Measurements from ENCODE around the gene ITGB8. TPM values are rescaled to one million over a fixed set of nuclear protein-coding genes. Genes with fewer than 3 reads are reported as not detected.

ITGB8 gene
- total and polyA plus RNA-seq, 2 of the 4 experiments (the other 2 are of a cell fraction): 2.6 to 10.2 TPM

GRCh38 chr7:20320322-20320721, 10.4 kb upstream of the ITGB8 start:
- Histone ChIP-seq H3K79me1 (ENCODE audit: low read depth in 1 of 2, low read length in 2 of 2) (no peaks in the 10 kb centered on the region), H3K4me2 (ENCODE audit: low read depth, low read length) (no peak overlapping the region)
- no CpG with 5 or more reads among the region's 3 CpGs for WGBS, 2 experiments (ENCODE audit: extremely low coverage in 2 of 2, insufficient read length in 1 of 2)

More at GRCh38 chr7:20320322-20320721, 10.4 kb upstream of the ITGB8 start:
- Histone ChIP-seq H2AFZ (replicated peaks; ENCODE audit: low read length, poor library complexity) (no peak overlapping the region), H3K9me1 (ENCODE audit: insufficient read depth, low read length) (0 out of 2 replicates have a peak, but pooled peaks cover 2% of the 10 kb centered on the region), H3K4me1 (ENCODE audit: control insufficient read depth, insufficient read depth, low read length) (no peaks in the 10 kb centered on the region), H2AK5ac (ENCODE audit: low read depth, low read length) (no peak overlapping the region), H4K20me1 (ENCODE audit: insufficient read depth, low read length) (no peaks in the 10 kb centered on the region), H4K5ac (ENCODE audit: low read depth, low read length) (no peak overlapping the region), H3K18ac (ENCODE audit: low read depth, low read length) (no peak overlapping the region), H3K4me3 (ENCODE audit: insufficient read depth, low read depth, low read length) (no peak overlapping the region), H3K56ac (ENCODE audit: extremely low read depth, insufficient read depth, low read length) (no peak overlapping the region), H3K27ac (ENCODE audit: insufficient read depth, low read length) (no peak overlapping the region), H2BK15ac (ENCODE audit: low read depth, low read length) (0 out of 3 replicates have a peak overlapping the region, but pooled peaks have one; percentile 7), H4K91ac (ENCODE audit: insufficient read depth, low read depth, low read length) (no peak overlapping the region), H4K8ac (ENCODE audit: low read depth in 2 of 2, low read length in 2 of 2) (no peak overlapping the region), H3K9ac (ENCODE audit: low read depth, low read length) (no peak overlapping the region), H3K27me3 (ENCODE audit: control insufficient read depth, insufficient read depth, low read length) (no peaks in the 10 kb centered on the region), H3K23ac (ENCODE audit: low read depth, low read length) (no peak overlapping the region), H2BK20ac (ENCODE audit: low read depth, low read length) (no peak overlapping the region), H2BK120ac (ENCODE audit: low read depth, low read length) (no peak overlapping the region), H3K4ac (ENCODE audit: low read depth, low read length) (no peak overlapping the region), H2BK5ac (ENCODE audit: low read depth, low read length, poor library complexity, severe bottlenecking) (no peak overlapping the region), H3K9me3 (ENCODE audit: control insufficient read depth, insufficient read depth, low read length) (no peaks in the 10 kb centered on the region), H2AK9ac (replicated peaks; ENCODE audit: low read depth, low read length, poor library complexity) (no peak overlapping the region), H3K36me3 (ENCODE audit: control insufficient read depth, insufficient read depth, low read length) (no peaks in the 10 kb centered on the region), H3K14ac (replicated peaks; ENCODE audit: low read depth, low read length) (no peak overlapping the region)
- ChIA-PET CTCF (no interaction called here), POLR2A (ENCODE audit: unreplicated experiment) (interaction anchor here (0.6 kb wide), 1 partner anchor 36 kb away, joined by 3 read pairs; no protein-coding TSS in a partner anchor)
- BruUV-seq (replicated peaks): no TSS peak
- intact Hi-C loops (cut with micrococcal nuclease): no loop called here
- DNase-seq (no peak), ATAC-seq (ENCODE audit: low read depth) (no peak)
- dilution Hi-C loops (cut with HindIII; ENCODE audit: low sequenced_read_pairs, unreplicated experiment): no loop called here
- no peak for TF ChIP-seq MAZ (IDR thresholded peaks at IDR 0.05; ENCODE audit: borderline replicate concordance, low read depth, low read length)
- TF ChIP-seq NFE2L2 (IDR thresholded peaks at IDR 0.05; ENCODE audit: low read depth, low read length): no peak
- no peak for TF ChIP-seq MAFK (IDR thresholded peaks at IDR 0.05; ENCODE audit: low read depth, low read length)
- in situ Hi-C loops (cut with MboI; ENCODE audit: low sequenced_read_pairs): loop anchor here (25.0 kb wide), 1 partner anchor 558 kb away; the partner anchor contains the start of gene TMEM196

All from IMR-90 (cell line).